ENCODE measurements around the gene SMIM43.

DNA sequence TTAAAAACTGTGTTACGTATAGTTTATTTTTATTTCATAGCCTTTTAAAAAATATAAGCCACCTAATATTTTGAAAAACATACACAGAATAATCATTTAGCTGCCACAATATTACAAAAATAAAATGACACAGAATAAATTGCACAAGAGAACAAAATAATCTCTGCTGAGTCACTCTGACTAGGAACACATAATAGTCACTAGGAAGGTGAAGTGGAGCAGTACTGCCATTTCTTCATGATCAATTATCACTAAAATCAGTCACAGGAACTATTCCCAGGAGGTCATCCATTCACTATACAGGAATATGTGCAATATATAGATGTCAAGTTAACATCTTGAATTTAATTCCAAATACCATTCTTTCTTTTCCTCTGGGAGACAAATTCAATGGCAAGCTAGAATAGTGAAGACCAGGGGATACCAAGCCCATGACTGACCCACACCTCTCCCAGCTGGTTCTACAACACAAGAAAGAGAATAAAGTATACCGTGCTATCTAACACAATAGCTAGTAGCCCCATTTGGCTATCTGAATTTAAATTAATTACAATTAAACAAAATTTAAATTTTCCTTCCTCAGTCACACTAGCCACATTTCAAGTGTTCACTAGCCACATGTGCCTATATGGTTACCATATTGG lies 5.9 kb downstream of the SMIM43 start:
- no peak for TF ChIP-seq CTCF (IDR thresholded peaks at IDR 0.05; ENCODE audit: insufficient read depth, low read length)
- TF ChIP-seq POLR2AphosphoS5 (IDR thresholded peaks at IDR 0.05; ENCODE audit: low read depth), result no peak
- no peak for TF ChIP-seq SPI1 (IDR thresholded peaks at IDR 0.05; ENCODE audit: borderline replicate concordance, low read depth)

Data from HL-60 (cell line).